Esophagus squamous epithelium (tissue), 5 donors: Measurements from ENCODE around the gene PHYHIPL. TPM values are rescaled to one million over a fixed set of nuclear protein-coding genes. Genes with fewer than 3 reads are reported as not detected.

ENCODE experiments used
- DNase-seq: peaks from one replicate; lab custom pipeline; 2025; lab: John Stamatoyannopoulos, UW
- H3K27ac ChIP-seq, 4 donors: fragments of 200-600 bp; sonication (generic); one replicate each; pipeline ENCODE4 v1.5.1; 2016 to 2019; ENCODE audit warnings: mild to moderate bottlenecking in 1 of 4
- H3K27me3 ChIP-seq, 4 donors: fragments of 200-600 bp; sonication (generic); 1 replicate in 3 of 4; 2 replicates in 1 of 4; pipeline versions ENCODE4 v1.5.1 to v1.6.0; 2017 to 2021; ENCODE audit warnings: antibody characterized with exemption in 1 of 4
- H3K36me3 ChIP-seq, 3 donors: fragments of 200-600 bp; sonication (generic); one replicate each; pipeline ENCODE4 v1.5.1; 2016 to 2019
- H3K4me1 ChIP-seq, 3 donors: fragments of 200-600 bp; sonication (generic); one replicate each; pipeline ENCODE4 v1.5.1; 2017 to 2019
- H3K4me3 ChIP-seq, 4 donors: fragments of 200-600 bp; sonication (generic); 1 replicate in 3 of 4; 2 replicates in 1 of 4; pipeline ENCODE4 v1.5.1; 2016 to 2019; ENCODE audit warnings: mild to moderate bottlenecking in 2 of 4, moderate library complexity in 1 of 4
- H3K9me3 ChIP-seq, 3 donors: fragments of 200-600 bp; sonication (generic); one replicate each; pipeline ENCODE4 v1.5.1; 2016 to 2019
- POLR2A ChIP-seq, 4 donors: fragments of 450-650 bp; IDR thresholded peaks; one replicate each; pipeline ENCODE4 v1.6.1; 2017; ENCODE audit warnings: antibody characterized with exemption in 4 of 4, mild to moderate bottlenecking in 4 of 4, moderate library complexity in 3 of 4
- WGBS, 2 donors: methylation state at CpG; one replicate each; pipeline ENCODE4 v1.1.5; 2018; 5-methylcytosine and 5-hydroxymethylcytosine counted together
- intact Hi-C: fragments of 100-400 bp; cut with DNase I; formaldehyde crosslinking; loops from one replicate; pipeline ENCODE4 v1.15.0; 2022
- total RNA-seq, 4 donors: library from RNA; depleted of rRNA; stranded (reverse); fragments of >200 nt; gene quantifications; one replicate each; pipeline ENCODE4 v1.1.0, GENCODE V29; 2016
- TF ChIP-seq, protein P1 (sequence below), 6 experiments: fragments of 450-650 bp in 4 of 6; fragments of 200-600 bp in 2 of 6; sonication (generic) in 2 of 6; IDR thresholded peaks; one replicate each; pipeline ENCODE4 v1.5.1; 2016 to 2019; ENCODE audit warnings: antibody characterized with exemption in 6 of 6, mild to moderate bottlenecking in 4 of 6, moderate library complexity in 4 of 6
- donor health status: DM: yes; HTN: yes; CAD: no.

PHYHIPL gene
- total RNA-seq, 4 donors from 2014 or later, result 0.19 TPM; not detected in 3

DNA sequence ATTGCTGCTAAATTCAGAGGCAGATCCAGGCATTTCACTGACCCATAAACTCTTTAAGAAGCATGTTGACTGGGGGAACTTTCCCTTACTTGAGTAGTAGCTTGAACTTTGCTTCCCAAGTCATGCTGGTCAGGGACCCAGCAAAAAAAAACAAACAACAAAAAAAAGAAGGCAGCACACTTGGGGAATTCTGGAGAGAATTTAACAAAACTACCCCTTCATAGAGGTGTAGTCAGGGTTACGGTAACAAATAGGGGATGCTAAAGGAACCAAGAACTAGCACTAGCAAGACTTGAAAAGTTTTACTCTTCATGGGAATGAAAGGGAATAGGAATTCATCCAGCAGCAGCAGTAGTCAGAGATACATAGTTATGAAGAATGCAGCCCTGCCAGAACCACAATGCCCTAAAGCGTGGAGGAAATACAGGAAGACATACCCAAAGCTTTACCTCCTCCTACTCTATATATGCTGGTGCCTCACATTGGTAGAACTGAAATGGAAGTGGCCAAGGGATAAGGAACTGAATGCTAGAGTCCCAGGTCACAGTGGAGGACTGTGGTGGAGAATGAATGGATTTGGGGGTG is 67.3 kb downstream of the PHYHIPL start:
- H3K27me3 ChIP-seq, result no peaks in the 10 kb centered on the region

DNA sequence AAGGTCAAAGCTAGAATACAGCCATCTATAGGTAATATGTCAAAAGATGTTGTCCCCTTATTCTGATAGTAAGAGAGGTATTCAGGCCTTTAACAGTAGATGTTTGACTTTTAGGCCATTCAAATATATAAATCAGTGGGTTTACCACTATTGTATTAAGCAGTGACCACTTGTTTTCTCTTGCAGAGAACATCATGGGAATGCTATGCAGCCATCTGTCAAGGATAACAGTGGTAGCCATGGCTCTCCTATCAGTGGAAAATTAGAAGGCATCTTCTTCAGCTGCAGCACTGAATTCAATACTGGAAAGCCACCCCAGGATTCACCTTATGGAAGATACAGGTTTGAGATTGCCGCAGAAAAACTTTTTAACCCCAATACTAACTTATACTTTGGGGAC is 68.4 kb downstream of the PHYHIPL start:
- no peak overlapping the region for H3K4me3 ChIP-seq
- DNase-seq, result no peak
- H3K27ac ChIP-seq, result no peak overlapping the region
- WGBS, 2 donors, result 94 to 100% methylated on average over 1 of the region's 1 CpG
- intact Hi-C loops, result loop anchor here (10.0 kb wide), 2 partner anchors 220 to 340 kb away; no protein-coding TSS in a partner anchor
- H3K9me3 ChIP-seq, result no peaks in the 10 kb centered on the region
- TF ChIP-seq POLR2A (IDR thresholded peaks at IDR 0.05), result no peak
- TF ChIP-seq, protein P1, sequence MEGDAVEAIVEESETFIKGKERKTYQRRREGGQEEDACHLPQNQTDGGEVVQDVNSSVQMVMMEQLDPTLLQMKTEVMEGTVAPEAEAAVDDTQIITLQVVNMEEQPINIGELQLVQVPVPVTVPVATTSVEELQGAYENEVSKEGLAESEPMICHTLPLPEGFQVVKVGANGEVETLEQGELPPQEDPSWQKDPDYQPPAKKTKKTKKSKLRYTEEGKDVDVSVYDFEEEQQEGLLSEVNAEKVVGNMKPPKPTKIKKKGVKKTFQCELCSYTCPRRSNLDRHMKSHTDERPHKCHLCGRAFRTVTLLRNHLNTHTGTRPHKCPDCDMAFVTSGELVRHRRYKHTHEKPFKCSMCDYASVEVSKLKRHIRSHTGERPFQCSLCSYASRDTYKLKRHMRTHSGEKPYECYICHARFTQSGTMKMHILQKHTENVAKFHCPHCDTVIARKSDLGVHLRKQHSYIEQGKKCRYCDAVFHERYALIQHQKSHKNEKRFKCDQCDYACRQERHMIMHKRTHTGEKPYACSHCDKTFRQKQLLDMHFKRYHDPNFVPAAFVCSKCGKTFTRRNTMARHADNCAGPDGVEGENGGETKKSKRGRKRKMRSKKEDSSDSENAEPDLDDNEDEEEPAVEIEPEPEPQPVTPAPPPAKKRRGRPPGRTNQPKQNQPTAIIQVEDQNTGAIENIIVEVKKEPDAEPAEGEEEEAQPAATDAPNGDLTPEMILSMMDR (IDR thresholded peaks at IDR 0.05), result no peak
- H3K36me3 ChIP-seq, result peaks cover 0 to 5% (median 0%) of the 10 kb centered on the region in 3 donors
- H3K4me1 ChIP-seq, result no peaks in the 10 kb centered on the region
- no peaks in the 10 kb centered on the region for H3K27me3 ChIP-seq

More for the DNA sequence above, 67.3 kb downstream of the PHYHIPL start:
- 90 to 91% methylated on average over 2 of the region's 2 CpGs for WGBS, 2 donors
- DNase-seq, result no peak
- H3K27ac ChIP-seq, result no peak overlapping the region
- no peaks in the 10 kb centered on the region for H3K9me3 ChIP-seq
- no peaks in the 10 kb centered on the region for H3K4me1 ChIP-seq
- no peak overlapping the region for H3K4me3 ChIP-seq
- peaks cover 0 to 3% (median 0%) of the 10 kb centered on the region in 3 donors for H3K36me3 ChIP-seq
- TF ChIP-seq, protein P1 (IDR thresholded peaks at IDR 0.05), result no peak
- no peak for TF ChIP-seq POLR2A (IDR thresholded peaks at IDR 0.05)
- intact Hi-C loops, result loop anchor here (10.0 kb wide), 2 partner anchors 221 to 341 kb away; no protein-coding TSS in a partner anchor

DNA sequence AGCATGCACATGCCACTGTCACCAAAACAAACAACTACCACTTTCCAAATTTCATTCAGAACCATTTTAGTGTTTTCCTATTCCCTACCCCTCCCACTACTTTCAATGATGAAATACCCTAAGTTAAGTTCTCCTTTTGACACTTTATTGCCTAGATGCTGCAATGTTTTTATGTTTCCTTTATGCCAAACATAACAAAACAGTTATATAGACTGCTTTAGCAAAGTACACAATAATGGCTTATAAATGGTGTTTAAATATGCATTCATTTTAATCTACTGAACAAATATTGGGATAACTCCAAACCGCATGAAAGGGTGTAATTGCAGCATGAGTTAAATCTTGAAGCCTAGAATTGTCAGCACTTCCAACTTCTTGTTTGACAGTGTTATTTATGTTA is 69.2 kb downstream of the PHYHIPL start:
- Histone ChIP-seq H3K36me3 (peaks cover 0 to 7% (median 0%) of the 10 kb centered on the region in 3 donors), H3K27me3 (no peaks in the 10 kb centered on the region), H3K4me3 (no peak overlapping the region), H3K9me3 (no peaks in the 10 kb centered on the region), H3K27ac (no peak overlapping the region), H3K4me1 (no peaks in the 10 kb centered on the region)
- WGBS, 2 donors, result 44 to 54% methylated on average over 1 of the region's 1 CpG
- no peak for TF ChIP-seq POLR2A (IDR thresholded peaks at IDR 0.05)
- TF ChIP-seq, protein P1 (IDR thresholded peaks at IDR 0.05), result no peak
- DNase-seq, result no peak
- intact Hi-C loops, result loop anchor here (10.0 kb wide), 2 partner anchors 219 to 339 kb away; no protein-coding TSS in a partner anchor

DNA sequence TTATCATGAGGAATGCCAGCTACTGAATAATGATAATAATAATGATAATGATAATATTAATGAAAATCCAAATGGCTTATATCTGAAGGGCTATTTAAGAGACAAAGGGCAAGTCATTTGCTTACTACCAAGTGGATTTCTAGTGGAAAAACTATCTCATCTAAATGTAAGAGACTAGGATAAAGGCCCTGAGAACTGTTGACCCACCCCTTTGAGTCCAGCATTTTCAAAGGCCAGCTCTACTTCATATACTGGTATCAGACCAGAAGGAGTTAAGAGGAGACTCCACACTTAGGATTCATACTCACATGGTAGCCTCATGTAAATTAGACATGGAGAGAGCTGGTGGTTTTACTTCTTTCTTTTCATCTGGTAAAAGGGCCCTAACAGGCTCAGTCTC is 76.0 kb downstream of the PHYHIPL start:
- TF ChIP-seq, protein P1 (IDR thresholded peaks at IDR 0.05), result no peak
- TF ChIP-seq POLR2A (IDR thresholded peaks at IDR 0.05), result no peak
- intact Hi-C loops, result no loop called here
- Histone ChIP-seq H3K36me3 (peaks cover 0 to 31% (median 0%) of the 10 kb centered on the region in 3 donors), H3K9me3 (no peaks in the 10 kb centered on the region), H3K27me3 (no peaks in the 10 kb centered on the region), H3K4me3 (no peak overlapping the region), H3K27ac (no peak overlapping the region), H3K4me1 (no peaks in the 10 kb centered on the region)
- no peak for DNase-seq

DNA sequence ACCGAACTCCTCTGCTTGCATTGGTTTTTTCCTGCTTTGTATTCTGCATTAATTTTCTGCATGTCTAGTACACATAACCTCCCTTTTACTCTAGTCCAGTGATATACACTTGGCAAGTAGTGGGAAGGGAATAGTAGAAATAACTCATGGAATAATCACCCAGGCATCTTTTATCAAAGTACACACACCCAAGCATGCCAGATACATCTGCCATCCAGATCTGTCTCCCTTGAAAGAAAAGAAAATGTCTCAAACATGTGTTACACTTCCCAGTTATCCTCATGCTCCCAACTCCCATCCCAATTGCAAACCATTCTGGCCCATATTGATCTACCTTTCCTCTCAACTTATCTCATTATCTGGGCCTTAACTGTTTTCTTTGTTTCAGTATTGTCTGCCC is 79.0 kb downstream of the PHYHIPL start:
- Histone ChIP-seq H3K36me3 (peaks cover 0 to 32% (median 0%) of the 10 kb centered on the region in 3 donors), H3K4me1 (no peaks in the 10 kb centered on the region), H3K27me3 (no peaks in the 10 kb centered on the region), H3K27ac (no peak overlapping the region), H3K4me3 (no peak overlapping the region), H3K9me3 (no peaks in the 10 kb centered on the region)
- intact Hi-C loops, result no loop called here
- TF ChIP-seq POLR2A (IDR thresholded peaks at IDR 0.05), result no peak
- TF ChIP-seq, protein P1 (IDR thresholded peaks at IDR 0.05), result no peak
- no peak for DNase-seq
- 100% methylated on average over 1 of the region's 1 CpG for WGBS, 2 donors
